DOHH2 (cell line): ENCODE measurements around the gene THAP4.

Experiments
- CTCF ChIP-seq: fragments of 200-600 bp; sonication (generic); IDR thresholded peaks from one replicate; pipeline ENCODE4 v1.5.1; 2014; ENCODE audit warnings: antibody characterized with exemption, mild to moderate bottlenecking, low read depth, low read length; ENCODE audit not compliant: poor library complexity, severe bottlenecking
- EZH2phosphoT487 ChIP-seq: fragments of 200-600 bp; sonication (generic); IDR thresholded peaks from 2 replicates; pipeline ENCODE4 v1.6.1; 2017; ENCODE audit warnings: borderline replicate concordance, mild to moderate bottlenecking, antibody characterized with exemption, low read length, moderate library complexity, mixed read lengths

- TF ChIP-seq CTCF (no peak), EZH2phosphoT487 (no peak)
Measured at GRCh38 chr2:241539616-241540374, 97.2 kb downstream of the THAP4 start.
